A673 (cell line): Measurements from ENCODE around the gene GPR3. TPM values are rescaled to one million over a fixed set of nuclear protein-coding genes. Genes with fewer than 3 reads are reported as not detected.

Experiments used
- BruUV-seq: library from RNA; stranded (reverse); fragments of 400-500 nt; replicated peaks from 2 replicates; lab custom pipeline; 2021; lab: Mats Ljungman, UMichigan
- CTCF ChIA-PET: fragments of 300-600 bp; sonication (Branson Sonifier 250); formaldehyde crosslinking; loops from one replicate; lab custom pipeline; 2022; ENCODE audit warnings: antibody characterized with exemption; lab: Charles Lee
- POLR2A ChIA-PET: fragments of 300-600 bp; sonication (Branson Sonifier 250); formaldehyde crosslinking; loops from one replicate; lab custom pipeline; 2022; ENCODE audit warnings: antibody characterized with exemption; ENCODE audit not compliant: low non-redundant PET; lab: Charles Lee
- DNase-seq: peaks from one replicate; pipeline ENCODE4 v3.0.0-alpha.2; 2015; ENCODE audit warnings: low spot score
- H3K27ac ChIP-seq: fragments of 200-600 bp; sonication (generic); 2 replicates; pipeline ENCODE4 v1.5.1; 2016; ENCODE audit warnings: mixed run types, low read depth, mild to moderate bottlenecking, mixed read lengths, antibody characterized with exemption, low read length; ENCODE audit not compliant: poor library complexity, severe bottlenecking
- H3K27me3 ChIP-seq: fragments of 200-600 bp; sonication (generic); replicated peaks from 2 replicates; pipeline ENCODE4 v1.6.1; 2017; ENCODE audit warnings: mixed run types, low read depth, mild to moderate bottlenecking, mixed read lengths, antibody characterized with exemption, low read length; ENCODE audit not compliant: insufficient read depth, poor library complexity
- H3K36me3 ChIP-seq: fragments of 200-600 bp; sonication (generic); 2 replicates; pipeline ENCODE4 v1.6.1; 2016; ENCODE audit warnings: mixed run types, mild to moderate bottlenecking, mixed read lengths, antibody characterized with exemption, low read length; ENCODE audit not compliant: insufficient read depth, poor library complexity, severe bottlenecking
- H3K4me1 ChIP-seq: fragments of 200-600 bp; sonication (generic); 2 replicates; pipeline ENCODE4 v1.6.1; 2017; ENCODE audit warnings: mixed run types, mild to moderate bottlenecking, mixed read lengths, antibody characterized with exemption, low read length; ENCODE audit not compliant: insufficient read depth, poor library complexity, severe bottlenecking
- H3K4me3 ChIP-seq: fragments of 200-600 bp; sonication (generic); 2 replicates; pipeline ENCODE4 v1.5.1; 2016; ENCODE audit warnings: low read depth, mixed run types, mild to moderate bottlenecking, mixed read lengths, low read length; ENCODE audit not compliant: poor library complexity, severe bottlenecking
- H3K9me3 ChIP-seq: fragments of 200-600 bp; sonication (generic); 2 replicates; pipeline ENCODE4 v1.6.1; 2016; ENCODE audit warnings: mixed run types, low read depth, mild to moderate bottlenecking, mixed read lengths, antibody characterized with exemption, low read length; ENCODE audit not compliant: poor library complexity, severe bottlenecking
- EZH2 ChIP-seq: fragments of 200-600 bp; sonication (generic); IDR thresholded peaks from 2 replicates; pipeline ENCODE4 v1.6.1; 2017; ENCODE audit warnings: borderline replicate concordance, low read depth, mild to moderate bottlenecking, mixed read lengths, antibody characterized with exemption, low read length; ENCODE audit not compliant: poor library complexity, severe bottlenecking
- intact Hi-C: fragments of 100-400 bp; cut with micrococcal nuclease; formaldehyde crosslinking; loops from one replicate; pipeline ENCODE4 v1.10.0; 2022; ENCODE audit not compliant: unreplicated experiment
- total RNA-seq: library from RNA; stranded (reverse); gene quantifications from 2 replicates; pipeline ENCODE4 v1.2.3, GENCODE V29; 2021
- TF ChIP-seq, protein P1 (sequence below): fragments of 300-800, 200-600 bp; sonication (generic); conservative IDR thresholded peaks from 2 replicates; pipeline ENCODE4 v1.5.1; 2017; ENCODE audit warnings: low read depth, mild to moderate bottlenecking, antibody characterized with exemption, low read length, moderate library complexity, mixed read lengths

The GPR3 gene
- total RNA-seq, 1 experiment from 2014 or later: 4.9 TPM

DNA sequence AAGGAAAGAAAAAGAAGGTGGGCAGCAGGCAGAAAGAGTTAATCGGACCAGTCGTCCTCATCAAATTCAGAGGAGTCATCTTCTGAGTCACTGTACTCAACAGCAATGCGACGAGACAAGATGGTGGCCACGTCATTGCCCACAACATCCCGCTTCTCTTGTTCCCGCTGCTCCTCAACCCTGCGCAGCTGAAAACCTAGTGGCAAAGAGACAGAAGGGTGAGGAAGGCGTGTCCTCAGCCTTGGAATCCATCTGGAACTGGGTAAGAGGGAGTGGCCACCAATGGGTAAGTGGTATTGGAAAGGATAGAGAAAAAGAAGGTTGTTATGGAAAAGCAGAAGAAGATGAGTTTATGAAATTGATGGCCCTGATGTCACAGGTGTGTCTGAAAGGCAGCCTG is 15.7 kb downstream of the GPR3 start:
- H3K9me3 ChIP-seq: no peaks in the 10 kb centered on the region
- no peak overlapping the region for H3K4me3 ChIP-seq
- H3K36me3 ChIP-seq: peaks cover 52% of the 10 kb centered on the region
- ChIA-PET CTCF (no interaction called here), POLR2A (no interaction called here)
- no peak for TF ChIP-seq EZH2
- TF ChIP-seq, protein P1, sequence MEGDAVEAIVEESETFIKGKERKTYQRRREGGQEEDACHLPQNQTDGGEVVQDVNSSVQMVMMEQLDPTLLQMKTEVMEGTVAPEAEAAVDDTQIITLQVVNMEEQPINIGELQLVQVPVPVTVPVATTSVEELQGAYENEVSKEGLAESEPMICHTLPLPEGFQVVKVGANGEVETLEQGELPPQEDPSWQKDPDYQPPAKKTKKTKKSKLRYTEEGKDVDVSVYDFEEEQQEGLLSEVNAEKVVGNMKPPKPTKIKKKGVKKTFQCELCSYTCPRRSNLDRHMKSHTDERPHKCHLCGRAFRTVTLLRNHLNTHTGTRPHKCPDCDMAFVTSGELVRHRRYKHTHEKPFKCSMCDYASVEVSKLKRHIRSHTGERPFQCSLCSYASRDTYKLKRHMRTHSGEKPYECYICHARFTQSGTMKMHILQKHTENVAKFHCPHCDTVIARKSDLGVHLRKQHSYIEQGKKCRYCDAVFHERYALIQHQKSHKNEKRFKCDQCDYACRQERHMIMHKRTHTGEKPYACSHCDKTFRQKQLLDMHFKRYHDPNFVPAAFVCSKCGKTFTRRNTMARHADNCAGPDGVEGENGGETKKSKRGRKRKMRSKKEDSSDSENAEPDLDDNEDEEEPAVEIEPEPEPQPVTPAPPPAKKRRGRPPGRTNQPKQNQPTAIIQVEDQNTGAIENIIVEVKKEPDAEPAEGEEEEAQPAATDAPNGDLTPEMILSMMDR: no peak
- H3K27me3 ChIP-seq: no peaks in the 10 kb centered on the region
- no TSS peak for BruUV-seq
- no peak overlapping the region for H3K27ac ChIP-seq
- intact Hi-C loops: no loop called here
- no peaks in the 10 kb centered on the region for H3K4me1 ChIP-seq
- DNase-seq: no peak

DNA sequence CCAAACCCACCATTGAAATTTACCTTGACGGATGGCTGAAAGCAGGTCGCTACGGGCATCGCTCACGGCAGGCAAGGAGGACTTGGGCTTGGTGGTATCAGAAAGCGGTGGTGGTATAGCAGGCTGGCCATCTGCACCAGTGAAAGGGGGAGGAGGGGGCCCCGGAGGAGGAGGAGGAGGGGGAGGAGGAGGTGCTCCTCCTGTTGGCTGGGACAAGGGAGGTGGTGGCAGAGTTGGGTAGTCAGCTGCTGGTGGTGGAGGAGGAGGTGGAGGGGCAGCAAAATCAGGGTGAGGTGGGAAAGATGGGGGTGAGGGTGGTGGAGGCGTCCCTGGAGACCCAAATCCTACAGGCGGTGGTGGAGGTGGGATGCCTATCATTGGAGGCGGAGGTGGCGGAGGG is 17.2 kb downstream of the GPR3 start:
- BruUV-seq: no TSS peak
- intact Hi-C loops: no loop called here
- peaks cover 67% of the 10 kb centered on the region for H3K36me3 ChIP-seq
- H3K9me3 ChIP-seq: no peaks in the 10 kb centered on the region
- TF ChIP-seq EZH2: no peak
- TF ChIP-seq, protein P1: no peak
- H3K4me3 ChIP-seq: no peak overlapping the region
- no peaks in the 10 kb centered on the region for H3K4me1 ChIP-seq
- no peak overlapping the region for H3K27ac ChIP-seq
- CTCF ChIA-PET: no interaction called here
- no peaks in the 10 kb centered on the region for H3K27me3 ChIP-seq
- DNase-seq: no peak
- POLR2A ChIA-PET: no interaction called here

DNA sequence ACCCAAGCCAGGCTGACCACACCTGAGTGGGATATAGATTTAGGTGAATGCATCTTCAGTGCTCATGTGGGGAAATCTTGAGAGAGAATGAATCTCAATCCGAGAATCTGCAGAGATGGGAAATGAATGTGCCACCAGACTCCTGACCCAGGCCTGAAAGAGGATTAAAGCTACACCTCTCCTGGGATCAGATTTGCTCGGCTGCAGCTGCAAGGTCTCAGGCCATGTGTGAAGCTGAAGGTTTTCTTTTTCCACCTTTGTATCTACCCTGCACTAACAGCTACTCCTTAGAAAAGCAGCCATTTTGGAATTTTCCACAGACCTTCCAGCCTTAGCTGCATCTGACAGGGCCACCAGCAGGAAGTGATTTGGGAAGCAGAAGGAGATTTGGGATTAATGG is 18.3 kb downstream of the GPR3 start:
- H3K4me1 ChIP-seq: no peaks in the 10 kb centered on the region
- no peak for DNase-seq
- H3K27ac ChIP-seq: no peak overlapping the region
- intact Hi-C loops: no loop called here
- no peaks in the 10 kb centered on the region for H3K27me3 ChIP-seq
- CTCF ChIA-PET: no interaction called here
- TF ChIP-seq EZH2: no peak
- TF ChIP-seq, protein P1: no peak
- no TSS peak for BruUV-seq
- POLR2A ChIA-PET: no interaction called here
- H3K36me3 ChIP-seq: peaks cover 77% of the 10 kb centered on the region
- H3K9me3 ChIP-seq: no peaks in the 10 kb centered on the region
- H3K4me3 ChIP-seq: no peak overlapping the region
